Measurements from ENCODE around the gene SYT12. TPM values are rescaled to one million over a fixed set of nuclear protein-coding genes. Genes with fewer than 3 reads are reported as not detected.
A peak's percentile ranks its signal among the peaks of the same experiment; 100 is the strongest.
"Not testable (repeated sequence)": the region's sequence is repeated elsewhere in the genome, so short reads cannot be mapped to it uniquely, and the experiment has no call there.

Gene SYT12
- total RNA-seq, 1 experiment from 2014 or later: 4.6 TPM

- H3K4me1 Mint-ChIP-seq: peaks cover 27% of the 10 kb centered on the region
- H3K4me3 Mint-ChIP-seq; DNase-seq (ENCODE audit: low spot score); H3K27me3 Mint-ChIP-seq (ENCODE audit: low read depth); ATAC-seq; H3K27ac Mint-ChIP-seq; H3K36me3 Mint-ChIP-seq; H3K9me3 Mint-ChIP-seq; POLR2A ChIA-PET: not testable (repeated sequence)
- CTCF ChIA-PET: interaction anchor here (1.1 to 4.0 kb wide), 3 partner anchors 13 to 33 kb away, joined by 3 to 23 read pairs (median 16); partner anchors contain the start of gene C11orf86
Measured at GRCh38 chr11:66988741-66989140, 34.2 kb upstream of the SYT12 start.

DNA sequence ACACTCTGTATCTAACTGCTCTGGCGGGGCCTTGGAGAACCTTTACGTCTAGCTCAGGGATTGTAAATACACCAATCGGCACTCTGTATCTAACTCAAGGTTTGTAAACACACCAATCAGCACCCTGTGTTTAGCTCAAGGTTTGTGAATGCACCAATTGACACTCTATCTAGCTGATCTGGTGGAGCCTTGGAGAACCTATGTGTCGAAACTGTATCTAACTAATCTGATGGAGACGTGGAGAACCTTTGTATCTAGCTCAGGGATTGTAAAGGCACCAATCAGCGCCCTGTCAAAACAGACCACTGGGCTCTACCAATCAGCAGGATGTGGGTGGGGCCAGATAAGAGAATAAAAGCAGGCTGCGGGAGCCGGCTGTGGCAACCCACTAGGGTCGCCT, 33.6 kb upstream of the SYT12 start:
- DNase-seq (ENCODE audit: low spot score); ATAC-seq; H3K36me3 Mint-ChIP-seq; H3K4me3 Mint-ChIP-seq; POLR2A ChIA-PET; H3K9me3 Mint-ChIP-seq; H3K27me3 Mint-ChIP-seq (ENCODE audit: low read depth); H3K27ac Mint-ChIP-seq: not testable (repeated sequence)
- CTCF ChIA-PET: interaction anchor here (1.1 to 3.4 kb wide), 3 partner anchors 13 to 16 kb away, joined by 3 to 23 read pairs (median 8); partner anchors contain the start of gene C11orf86
- peak; percentile 54 for TF ChIP-seq NFYB (CRISPR knock-in tag; conservative IDR thresholded peaks at IDR 0.05; ENCODE audit: low read depth)
- H3K4me1 Mint-ChIP-seq: peaks cover 27% of the 10 kb centered on the region

- ChIA-PET CTCF (interaction anchor here (0.7 kb wide), 1 partner anchor 124 kb away, joined by 3 read pairs; no protein-coding TSS in a partner anchor), POLR2A (no interaction called here)
- ATAC-seq (no peak), DNase-seq (ENCODE audit: low spot score) (no peak)
- Mint-ChIP-seq H3K4me3 (no peak overlapping the region), H3K9me3 (peaks cover 9% of the 10 kb centered on the region), H3K36me3 (peaks cover 8% of the 10 kb centered on the region), H3K4me1 (peaks cover 15% of the 10 kb centered on the region), H3K27me3 (ENCODE audit: low read depth) (no peaks in the 10 kb centered on the region; the same call in 1 of the 2 replicates), H3K27ac (peak overlapping the region; percentile 13; the same call in 1 of the 2 replicates)
- TF ChIP-seq, protein P1, sequence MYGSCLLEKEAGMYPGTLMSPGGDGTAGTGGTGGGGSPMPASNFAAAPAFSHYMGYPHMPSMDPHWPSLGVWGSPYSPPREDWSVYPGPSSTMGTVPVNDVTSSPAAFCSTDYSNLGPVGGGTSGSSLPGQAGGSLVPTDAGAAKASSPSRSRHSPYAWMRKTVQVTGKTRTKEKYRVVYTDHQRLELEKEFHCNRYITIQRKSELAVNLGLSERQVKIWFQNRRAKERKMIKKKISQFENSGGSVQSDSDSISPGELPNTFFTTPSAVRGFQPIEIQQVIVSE (CRISPR knock-in tag; IDR thresholded peaks at IDR 0.05; ENCODE audit: borderline replicate concordance): no peak
- TF ChIP-seq, protein P2, sequence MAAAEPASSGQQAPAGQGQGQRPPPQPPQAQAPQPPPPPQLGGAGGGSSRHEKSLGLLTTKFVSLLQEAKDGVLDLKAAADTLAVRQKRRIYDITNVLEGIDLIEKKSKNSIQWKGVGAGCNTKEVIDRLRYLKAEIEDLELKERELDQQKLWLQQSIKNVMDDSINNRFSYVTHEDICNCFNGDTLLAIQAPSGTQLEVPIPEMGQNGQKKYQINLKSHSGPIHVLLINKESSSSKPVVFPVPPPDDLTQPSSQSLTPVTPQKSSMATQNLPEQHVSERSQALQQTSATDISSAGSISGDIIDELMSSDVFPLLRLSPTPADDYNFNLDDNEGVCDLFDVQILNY (CRISPR knock-in tag; IDR thresholded peaks at IDR 0.05): no peak
Measured at GRCh38 chr11:66992041-66992440, 30.9 kb upstream of the SYT12 start.

GRCh38 chr11:66996609-66997273, 26.2 kb upstream of the SYT12 start:
- DNase-seq (ENCODE audit: low spot score) (no peak), ATAC-seq (no peak)
- H3K27me3 Mint-ChIP-seq (ENCODE audit: low read depth): no peaks in the 10 kb centered on the region
- H3K36me3 Mint-ChIP-seq: no peaks in the 10 kb centered on the region
- H3K4me3 Mint-ChIP-seq: no peak overlapping the region
- H3K27ac Mint-ChIP-seq: no peak overlapping the region; the same call in 1 of the 2 replicates
- POLR2A ChIA-PET: no interaction called here
- CTCF ChIA-PET: interaction anchor here (0.6 to 2.5 kb wide), 4 partner anchors 10 to 1109 kb away, joined by 3 to 15 read pairs (median 5); partner anchors contain the start of gene FIBP
- peaks cover 10% of the 10 kb centered on the region for H3K4me1 Mint-ChIP-seq
- no peaks in the 10 kb centered on the region for H3K9me3 Mint-ChIP-seq
- TF ChIP-seq USF2 (CRISPR knock-in tag; IDR thresholded peaks at IDR 0.05) (no peak), TCF7 (CRISPR knock-in tag; IDR thresholded peaks at IDR 0.05; ENCODE audit: low read depth) (no peak), HMGA2 (CRISPR knock-in tag; IDR thresholded peaks at IDR 0.05) (no peak), AFF4 (CRISPR knock-in tag; IDR thresholded peaks at IDR 0.05; ENCODE audit: borderline replicate concordance) (no peak), FOXP1 (CRISPR knock-in tag; IDR thresholded peaks at IDR 0.05; ENCODE audit: borderline replicate concordance) (no peak), TP53 (CRISPR knock-in tag; IDR thresholded peaks at IDR 0.05) (no peak), ZNF317 (CRISPR knock-in tag; IDR thresholded peaks at IDR 0.05; ENCODE audit: borderline replicate concordance, low read depth) (no peak), E2F1 (CRISPR knock-in tag; IDR thresholded peaks at IDR 0.05) (no peak), PRDM15 (CRISPR knock-in tag; IDR thresholded peaks at IDR 0.05) (no peak), TEAD1 (CRISPR knock-in tag; IDR thresholded peaks at IDR 0.05) (no peak), NR1H2 (CRISPR knock-in tag; IDR thresholded peaks at IDR 0.05) (no peak)
- TF ChIP-seq, protein P2 (CRISPR knock-in tag; IDR thresholded peaks at IDR 0.05): no peak

All from WTC11 (cell line).